Upper lobe of left lung (tissue), 6 donors: Measurements from ENCODE around the gene NBEA. TPM values are rescaled to one million over a fixed set of nuclear protein-coding genes. Genes with fewer than 3 reads are reported as not detected.

Source experiments
- ATAC-seq, 2 donors: fragments of 200-7000 bp; cut with Tn5 transposase; one replicate each; pipeline ENCODE4 v1.9.1; 2022; ENCODE audit warnings: mild to moderate bottlenecking in 2 of 2, moderate library complexity in 2 of 2; ENCODE audit not compliant: low FRiP score in 2 of 2
- DNase-seq, 2 donors: peaks; one replicate each; pipeline ENCODE4 v3.0.0-alpha.2; 2019 to 2020
- H3K27ac ChIP-seq, 4 donors: fragments of 200-600 bp; sonication (generic); one replicate each; pipeline ENCODE4 v1.5.1; 2016 to 2019
- H3K27me3 ChIP-seq, 4 donors: fragments of 200-600 bp; sonication (generic); one replicate each; pipeline ENCODE4 v1.5.1; 2017 to 2019
- H3K36me3 ChIP-seq, 4 donors: fragments of 200-600 bp; sonication (generic); one replicate each; pipeline ENCODE4 v1.5.1; 2016 to 2019
- H3K4me1 ChIP-seq, 4 donors: fragments of 200-600 bp; sonication (generic); one replicate each; pipeline ENCODE4 v1.5.1; 2018 to 2019
- H3K4me3 ChIP-seq, 4 donors: fragments of 200-600 bp; sonication (generic); one replicate each; pipeline ENCODE4 v1.5.1; 2017 to 2019; ENCODE audit warnings: mild to moderate bottlenecking in 2 of 4, moderate library complexity in 1 of 4
- H3K9me3 ChIP-seq, 4 donors: fragments of 200-600 bp; sonication (generic); one replicate each; pipeline ENCODE4 v1.5.1; 2018 to 2019
- EP300 ChIP-seq, 4 donors: sonication (generic); formaldehyde crosslinking; IDR thresholded peaks; one replicate each; pipeline ENCODE4 v1.5.1; 2017; ENCODE audit warnings: antibody characterized with exemption in 4 of 4, control low read depth in 2 of 4
- POLR2A ChIP-seq, 4 donors: fragments of 450-650 bp; IDR thresholded peaks; one replicate each; pipeline ENCODE4 v1.5.1; 2016 to 2017; ENCODE audit warnings: antibody characterized with exemption in 4 of 4, mild to moderate bottlenecking in 2 of 4
- POLR2AphosphoS5 ChIP-seq, 2 donors: sonication (generic); formaldehyde crosslinking; IDR thresholded peaks; one replicate each; pipeline ENCODE4 v1.5.1; 2017; ENCODE audit warnings: antibody characterized with exemption in 2 of 2
- WGBS, 2 donors: methylation state at CpG; one replicate each; pipeline ENCODE4 v1.1.5; 2017 to 2018; 5-methylcytosine and 5-hydroxymethylcytosine counted together
- total RNA-seq, 6 donors: library from RNA; depleted of rRNA in 4 of 6; stranded (reverse); fragments of >200 nt in 4 of 6; gene quantifications; one replicate each; pipeline versions ENCODE4 v1.1.0 to v1.2.1, GENCODE V29; 2016 to 2021
- TF ChIP-seq, protein P1 (sequence below), 6 experiments: fragments of 450-650 bp in 4 of 6; fragments of 200-600 bp in 2 of 6; sonication (generic) in 2 of 6; IDR thresholded peaks; one replicate each; pipeline ENCODE4 v1.5.1; 2016 to 2019; ENCODE audit warnings: antibody characterized with exemption in 6 of 6
- donor health status: DM: no; HTN: no; CAD: no; lungs with moderate emphysema.
- donor health status: DM: no; HTN: yes; CAD: no; lungs with severe emphysema.

Gene NBEA
- total RNA-seq, 6 donors from 2014 or later: 2.7 to 21.4 (median 5.5) TPM

- DNase-seq: no peak
- TF ChIP-seq POLR2A (IDR thresholded peaks at IDR 0.05) (no peak), EP300 (IDR thresholded peaks at IDR 0.05) (no peak), POLR2AphosphoS5 (IDR thresholded peaks at IDR 0.05) (no peak)
- TF ChIP-seq, protein P1, sequence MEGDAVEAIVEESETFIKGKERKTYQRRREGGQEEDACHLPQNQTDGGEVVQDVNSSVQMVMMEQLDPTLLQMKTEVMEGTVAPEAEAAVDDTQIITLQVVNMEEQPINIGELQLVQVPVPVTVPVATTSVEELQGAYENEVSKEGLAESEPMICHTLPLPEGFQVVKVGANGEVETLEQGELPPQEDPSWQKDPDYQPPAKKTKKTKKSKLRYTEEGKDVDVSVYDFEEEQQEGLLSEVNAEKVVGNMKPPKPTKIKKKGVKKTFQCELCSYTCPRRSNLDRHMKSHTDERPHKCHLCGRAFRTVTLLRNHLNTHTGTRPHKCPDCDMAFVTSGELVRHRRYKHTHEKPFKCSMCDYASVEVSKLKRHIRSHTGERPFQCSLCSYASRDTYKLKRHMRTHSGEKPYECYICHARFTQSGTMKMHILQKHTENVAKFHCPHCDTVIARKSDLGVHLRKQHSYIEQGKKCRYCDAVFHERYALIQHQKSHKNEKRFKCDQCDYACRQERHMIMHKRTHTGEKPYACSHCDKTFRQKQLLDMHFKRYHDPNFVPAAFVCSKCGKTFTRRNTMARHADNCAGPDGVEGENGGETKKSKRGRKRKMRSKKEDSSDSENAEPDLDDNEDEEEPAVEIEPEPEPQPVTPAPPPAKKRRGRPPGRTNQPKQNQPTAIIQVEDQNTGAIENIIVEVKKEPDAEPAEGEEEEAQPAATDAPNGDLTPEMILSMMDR (IDR thresholded peaks at IDR 0.05): no peak
- H3K27ac ChIP-seq: no peak overlapping the region
- no peaks in the 10 kb centered on the region for H3K9me3 ChIP-seq
- H3K27me3 ChIP-seq: no peaks in the 10 kb centered on the region
- WGBS, 2 donors: 90% methylated on average over 1 of the region's 1 CpG
- ATAC-seq: no peak
- H3K4me3 ChIP-seq: no peak overlapping the region
- no peaks in the 10 kb centered on the region for H3K4me1 ChIP-seq
- H3K36me3 ChIP-seq: no peaks in the 10 kb centered on the region
These were observed 412.8 kb downstream of the NBEA start for GRCh38 chr13:35354882-35355281.

DNA sequence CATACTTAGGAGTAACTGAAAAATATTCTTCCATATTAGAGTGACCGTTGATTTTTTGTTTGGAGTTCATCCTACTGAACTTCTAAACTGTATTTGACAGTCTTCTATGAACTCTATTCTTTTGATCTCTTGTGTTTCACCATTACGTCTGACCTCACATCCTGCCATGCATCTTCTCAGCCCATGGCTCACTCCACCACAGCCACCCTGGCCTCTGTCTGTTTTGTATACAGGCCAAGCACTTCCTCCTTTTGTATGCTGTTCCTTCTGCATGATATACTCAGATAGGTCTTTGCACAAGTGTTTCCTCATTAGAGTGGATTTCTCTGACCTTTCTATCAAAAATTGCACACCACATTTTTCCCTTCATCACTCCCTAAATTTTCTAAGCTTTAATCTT, 414.5 kb downstream of the NBEA start:
- no peak overlapping the region for H3K27ac ChIP-seq
- H3K9me3 ChIP-seq: no peaks in the 10 kb centered on the region
- H3K36me3 ChIP-seq: no peaks in the 10 kb centered on the region
- WGBS, 2 donors: 35 to 55% methylated on average over 2 of the region's 2 CpGs
- ATAC-seq (no peak), DNase-seq (no peak)
- H3K27me3 ChIP-seq: no peaks in the 10 kb centered on the region
- no peak overlapping the region for H3K4me3 ChIP-seq
- TF ChIP-seq EP300 (IDR thresholded peaks at IDR 0.05) (no peak), POLR2AphosphoS5 (IDR thresholded peaks at IDR 0.05) (no peak), POLR2A (IDR thresholded peaks at IDR 0.05) (no peak)
- TF ChIP-seq, protein P1 (IDR thresholded peaks at IDR 0.05): no peak
- no peaks in the 10 kb centered on the region for H3K4me1 ChIP-seq

DNA sequence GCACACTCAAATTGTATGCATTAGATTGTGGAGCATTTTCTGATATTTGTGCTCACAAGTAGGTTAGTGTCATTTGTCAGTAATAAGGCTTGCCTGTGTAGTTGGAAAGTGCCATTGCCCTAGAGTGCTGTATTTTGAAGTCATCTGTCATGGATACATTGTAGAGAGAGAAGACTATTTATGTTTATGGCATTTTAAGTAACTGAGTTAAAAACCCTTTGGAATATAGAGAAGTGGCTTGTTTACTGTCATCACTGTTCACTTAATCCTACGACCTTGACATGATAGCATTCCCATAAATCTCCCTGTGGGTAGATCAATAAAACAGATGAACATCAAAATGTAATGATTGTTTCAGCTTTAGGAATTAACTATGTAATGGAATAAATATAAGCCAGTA, 423.8 kb downstream of the NBEA start:
- DNase-seq: no peak
- no peak overlapping the region for H3K27ac ChIP-seq
- no peak overlapping the region for H3K4me3 ChIP-seq
- ATAC-seq: no peak
- H3K36me3 ChIP-seq: no peaks in the 10 kb centered on the region
- H3K27me3 ChIP-seq: no peaks in the 10 kb centered on the region
- H3K4me1 ChIP-seq: no peaks in the 10 kb centered on the region
- no peak for TF ChIP-seq POLR2A (IDR thresholded peaks at IDR 0.05)
- 64 to 81% methylated on average over 1 of the region's 1 CpG for WGBS, 2 donors
- peaks cover 2 to 14% (median 3%) of the 10 kb centered on the region in 4 donors for H3K9me3 ChIP-seq

DNA sequence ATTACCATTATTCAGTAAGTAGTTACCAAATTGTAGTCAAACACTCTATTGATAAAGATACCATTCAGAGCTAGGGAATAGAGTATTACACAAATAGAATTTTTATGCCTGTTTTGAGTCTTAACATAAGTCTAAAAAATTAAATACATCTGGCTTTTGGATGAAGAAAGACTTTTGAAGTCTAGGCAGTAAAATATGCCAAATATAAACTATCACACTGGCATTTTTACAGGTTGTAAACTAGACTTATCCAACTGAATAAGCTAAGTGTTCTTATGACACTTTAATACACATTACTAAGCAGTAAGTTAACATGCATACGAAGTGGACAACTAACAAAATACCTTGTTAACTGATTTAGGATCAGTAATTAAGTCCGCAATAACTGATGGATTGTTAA, 425.5 kb downstream of the NBEA start:
- 86 to 96% methylated on average over 2 of the region's 2 CpGs for whole genome bisulfite sequencing, 2 donors

DNA sequence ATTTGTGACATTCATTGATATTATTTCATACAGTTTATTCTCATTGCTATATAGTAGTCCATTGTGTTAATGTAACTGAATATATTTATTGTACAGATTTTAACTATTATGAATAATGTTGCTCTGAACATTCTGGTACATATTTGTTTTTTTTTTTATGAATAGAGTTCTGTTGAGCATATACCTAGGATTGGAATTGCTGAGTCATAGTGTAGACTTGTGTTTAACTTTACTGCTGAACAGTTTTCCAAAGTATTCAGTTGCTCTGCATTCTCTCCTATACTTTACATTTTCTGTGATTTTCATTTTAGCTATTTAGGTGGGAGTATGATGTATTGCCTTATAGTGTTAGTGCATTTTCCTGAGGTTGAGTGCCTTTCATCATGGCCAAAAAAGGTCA, 436.9 kb downstream of the NBEA start:
- no peaks in the 10 kb centered on the region for H3K4me1 ChIP-seq
- no peak for ATAC-seq
- H3K27me3 ChIP-seq: no peaks in the 10 kb centered on the region
- DNase-seq: no peak
- no peak overlapping the region for H3K27ac ChIP-seq
- H3K4me3 ChIP-seq: no peak overlapping the region
- H3K36me3 ChIP-seq: no peaks in the 10 kb centered on the region
- TF ChIP-seq EP300 (IDR thresholded peaks at IDR 0.05) (no peak), POLR2AphosphoS5 (IDR thresholded peaks at IDR 0.05) (no peak), POLR2A (IDR thresholded peaks at IDR 0.05) (no peak)
- TF ChIP-seq, protein P1 (IDR thresholded peaks at IDR 0.05): no peak
- no peaks in the 10 kb centered on the region for H3K9me3 ChIP-seq

More for the DNA sequence above, 425.5 kb downstream of the NBEA start:
- Histone ChIP-seq H3K4me1 (no peaks in the 10 kb centered on the region), H3K27ac (no peak overlapping the region), H3K4me3 (no peak overlapping the region), H3K36me3 (peaks cover 0 to 3% (median 0%) of the 10 kb centered on the region in 4 donors), H3K9me3 (peaks cover 8 to 27% (median 12%) of the 10 kb centered on the region in 4 donors), H3K27me3 (no peaks in the 10 kb centered on the region)
- no peak for ATAC-seq
- no peak for DNase-seq
- no peak for TF ChIP-seq EP300 (IDR thresholded peaks at IDR 0.05)
- TF ChIP-seq POLR2A (IDR thresholded peaks at IDR 0.05): no peak
- TF ChIP-seq, protein P1 (IDR thresholded peaks at IDR 0.05): no peak
- TF ChIP-seq POLR2AphosphoS5 (IDR thresholded peaks at IDR 0.05): no peak
